Lower leg skin (tissue), 3 donors: ENCODE results near the gene CLSTN2.

Experiments used
- CTCF ChIP-seq, 3 donors: fragments of 450-650 bp; IDR thresholded peaks; one replicate each; pipeline ENCODE4 v1.5.1; 2016; ENCODE audit warnings: antibody characterized with exemption in 3 of 3, mild to moderate bottlenecking in 3 of 3, moderate library complexity in 2 of 3
- POLR2A ChIP-seq, 2 donors: fragments of 450-650 bp; IDR thresholded peaks; one replicate each; pipeline ENCODE4 v1.6.1; 2016 to 2017; ENCODE audit warnings: antibody characterized with exemption in 2 of 2, mild to moderate bottlenecking in 1 of 2, moderate library complexity in 1 of 2

- TF ChIP-seq CTCF (IDR thresholded peaks at IDR 0.05): no peak
- no peak for TF ChIP-seq POLR2A (IDR thresholded peaks at IDR 0.05)
These were observed 28.6 kb upstream of the CLSTN2 start for GRCh38 chr3:139906418-139906817.
